ENCODE data around the gene CUL2.
"Not testable (repeated sequence)": the region's sequence is repeated elsewhere in the genome, so short reads cannot be mapped to it uniquely, and the experiment has no call there.

The CUL2 gene

GRCh38 chr10:35096312-35096711 lies 6.2 kb upstream of the CUL2 start:
- H3K4me1 Mint-ChIP-seq = peaks cover 2% of the 10 kb centered on the region
- no peaks in the 10 kb centered on the region for H3K9me3 Mint-ChIP-seq
- no peaks in the 10 kb centered on the region for H3K36me3 Mint-ChIP-seq
- DNase-seq (ENCODE audit: low spot score in 2 of 2) (no peak), ATAC-seq (no peak)
- no peak overlapping the region for H3K4me3 Mint-ChIP-seq
- H3K27ac Mint-ChIP-seq = no peak overlapping the region

GRCh38 chr10:35092851-35093250 lies 2.7 kb upstream of the CUL2 start:
- peaks cover 24% of the 10 kb centered on the region for H3K4me1 Mint-ChIP-seq
- ATAC-seq = no peak
- H3K9me3 Mint-ChIP-seq = no peaks in the 10 kb centered on the region
- H3K36me3 Mint-ChIP-seq = peaks cover 2% of the 10 kb centered on the region
- no peak overlapping the region for H3K27ac Mint-ChIP-seq
- DNase-seq (ENCODE audit: low spot score in 2 of 2) = no peak
- H3K4me3 Mint-ChIP-seq = no peak overlapping the region

- no peak overlapping the region for H3K4me3 Mint-ChIP-seq
- H3K36me3 Mint-ChIP-seq = peaks cover 9% of the 10 kb centered on the region
These were observed 2.1 kb upstream of the CUL2 start for GRCh38 chr10:35091994-35092790.

GRCh38 chr10:35089611-35090161 lies 455 bp downstream of the CUL2 start:
- DNase-seq (ENCODE audit: low spot score in 2 of 2) = no peak
- peak overlapping the region; percentile 80 for H3K4me3 Mint-ChIP-seq
- peak overlapping the region; percentile 95 for H3K27ac Mint-ChIP-seq
- no peaks in the 10 kb centered on the region for H3K9me3 Mint-ChIP-seq
- H3K36me3 Mint-ChIP-seq = peaks cover 9% of the 10 kb centered on the region
- peak; percentile 24 for ATAC-seq
- H3K4me1 Mint-ChIP-seq = peaks cover 45% of the 10 kb centered on the region

More at GRCh38 chr10:35091994-35092790, 2.1 kb upstream of the CUL2 start:
- no peak for ATAC-seq
- Mint-ChIP-seq H3K9me3 (no peaks in the 10 kb centered on the region), H3K27ac (no peak overlapping the region), H3K4me1 (peaks cover 31% of the 10 kb centered on the region)
- DNase-seq (ENCODE audit: low spot score in 2 of 2) = no peak

GRCh38 chr10:35083242-35083641 lies 6.9 kb downstream of the CUL2 start:
- Mint-ChIP-seq H3K4me3 (no peak overlapping the region), H3K27ac (peak overlapping the region; percentile 12), H3K36me3 (peaks cover 26% of the 10 kb centered on the region), H3K4me1 (peaks cover 60% of the 10 kb centered on the region), H3K9me3 (no peaks in the 10 kb centered on the region)
- DNase-seq (ENCODE audit: low spot score in 2 of 2) = no peak
- ATAC-seq = no peak

- Mint-ChIP-seq H3K36me3 (peaks cover 33% of the 10 kb centered on the region), H3K4me1 (peaks cover 37% of the 10 kb centered on the region)
- H3K4me3 Mint-ChIP-seq; ATAC-seq; H3K9me3 Mint-ChIP-seq; H3K27ac Mint-ChIP-seq; DNase-seq (ENCODE audit: low spot score in 2 of 2): not testable (repeated sequence)
These were observed 9.9 kb downstream of the CUL2 start for GRCh38 chr10:35080261-35080660.

GRCh38 chr10:35079763-35080162 lies 10.4 kb downstream of the CUL2 start:
- Mint-ChIP-seq H3K36me3 (peaks cover 33% of the 10 kb centered on the region), H3K27ac (no peak overlapping the region), H3K4me1 (peaks cover 42% of the 10 kb centered on the region), H3K9me3 (no peaks in the 10 kb centered on the region), H3K4me3 (no peak overlapping the region)
- DNase-seq (ENCODE audit: low spot score in 2 of 2) = no peak
- ATAC-seq = no peak

- Mint-ChIP-seq H3K27ac (no peak overlapping the region), H3K9me3 (no peaks in the 10 kb centered on the region), H3K4me3 (no peak overlapping the region), H3K4me1 (peaks cover 43% of the 10 kb centered on the region), H3K36me3 (peaks cover 33% of the 10 kb centered on the region)
- ATAC-seq = no peak
- DNase-seq (ENCODE audit: low spot score in 2 of 2) = no peak
These were observed 10.9 kb downstream of the CUL2 start for GRCh38 chr10:35079265-35079664.

- Mint-ChIP-seq H3K4me3 (no peak overlapping the region), H3K4me1 (peaks cover 40% of the 10 kb centered on the region), H3K36me3 (peaks cover 44% of the 10 kb centered on the region), H3K27ac (no peak overlapping the region), H3K9me3 (no peaks in the 10 kb centered on the region)
- ATAC-seq (no peak), DNase-seq (ENCODE audit: low spot score in 2 of 2) (no peak)
These were observed 14.9 kb downstream of the CUL2 start for GRCh38 chr10:35075228-35075627.

GRCh38 chr10:35074266-35074665 lies 15.9 kb downstream of the CUL2 start:
- H3K4me1 Mint-ChIP-seq = peaks cover 34% of the 10 kb centered on the region
- no peaks in the 10 kb centered on the region for H3K9me3 Mint-ChIP-seq
- H3K36me3 Mint-ChIP-seq = peaks cover 47% of the 10 kb centered on the region
- H3K4me3 Mint-ChIP-seq = no peak overlapping the region
- peak overlapping the region; percentile 26 for H3K27ac Mint-ChIP-seq
- ATAC-seq (peak; percentile 32), DNase-seq (ENCODE audit: low spot score in 2 of 2) (no peak)

- H3K36me3 Mint-ChIP-seq = peaks cover 62% of the 10 kb centered on the region
- no peaks in the 10 kb centered on the region for H3K9me3 Mint-ChIP-seq
- H3K4me3 Mint-ChIP-seq = no peak overlapping the region
- no peak for DNase-seq (ENCODE audit: low spot score in 2 of 2)
- H3K4me1 Mint-ChIP-seq = peaks cover 31% of the 10 kb centered on the region
- H3K27ac Mint-ChIP-seq = peak overlapping the region; percentile 43
- ATAC-seq = no peak
These were observed 19.6 kb downstream of the CUL2 start for GRCh38 chr10:35070521-35070920.

- H3K4me1 Mint-ChIP-seq = no peaks in the 10 kb centered on the region
- ATAC-seq (no peak), DNase-seq (ENCODE audit: low spot score in 2 of 2) (no peak)
- no peak overlapping the region for H3K4me3 Mint-ChIP-seq
- peaks cover 92% of the 10 kb centered on the region for H3K36me3 Mint-ChIP-seq
- H3K27ac Mint-ChIP-seq = no peak overlapping the region
- no peaks in the 10 kb centered on the region for H3K9me3 Mint-ChIP-seq
These were observed 26.2 kb downstream of the CUL2 start for GRCh38 chr10:35063837-35064454.

GRCh38 chr10:35059481-35059880 lies 30.7 kb downstream of the CUL2 start:
- ATAC-seq (no peak), DNase-seq (ENCODE audit: low spot score in 2 of 2) (no peak)
- Mint-ChIP-seq H3K9me3 (no peaks in the 10 kb centered on the region), H3K36me3 (peaks cover 85% of the 10 kb centered on the region), H3K4me3 (no peak overlapping the region), H3K4me1 (peaks cover 13% of the 10 kb centered on the region), H3K27ac (peak overlapping the region; percentile 15)

- ATAC-seq (no peak), DNase-seq (ENCODE audit: low spot score in 2 of 2) (no peak)
- H3K27ac Mint-ChIP-seq = no peak overlapping the region
- H3K4me1 Mint-ChIP-seq = peaks cover 13% of the 10 kb centered on the region
- H3K9me3 Mint-ChIP-seq = no peaks in the 10 kb centered on the region
- H3K36me3 Mint-ChIP-seq = peaks cover 85% of the 10 kb centered on the region
- no peak overlapping the region for H3K4me3 Mint-ChIP-seq
These were observed 31.5 kb downstream of the CUL2 start for GRCh38 chr10:35058686-35059085.

- no peak overlapping the region for H3K27ac Mint-ChIP-seq
- ATAC-seq (no peak), DNase-seq (ENCODE audit: low spot score in 2 of 2) (no peak)
- peaks cover 85% of the 10 kb centered on the region for H3K36me3 Mint-ChIP-seq
- no peaks in the 10 kb centered on the region for H3K9me3 Mint-ChIP-seq
- no peak overlapping the region for H3K4me3 Mint-ChIP-seq
- H3K4me1 Mint-ChIP-seq = peaks cover 13% of the 10 kb centered on the region
These were observed 32.0 kb downstream of the CUL2 start for GRCh38 chr10:35058134-35058533.

GRCh38 chr10:35056686-35057085 lies 33.5 kb downstream of the CUL2 start:
- no peak overlapping the region for H3K4me3 Mint-ChIP-seq
- peaks cover 85% of the 10 kb centered on the region for H3K36me3 Mint-ChIP-seq
- ATAC-seq (no peak), DNase-seq (ENCODE audit: low spot score in 2 of 2) (no peak)
- H3K4me1 Mint-ChIP-seq = peaks cover 13% of the 10 kb centered on the region
- peak overlapping the region; percentile 17 for H3K27ac Mint-ChIP-seq
- H3K9me3 Mint-ChIP-seq = no peaks in the 10 kb centered on the region
